Gastroesophageal sphincter (tissue), 3 donors: ENCODE results near the gene MOCOS.

ENCODE experiments used
- EP300 ChIP-seq: sonication (generic); formaldehyde crosslinking; IDR thresholded peaks from one replicate; pipeline ENCODE4 v1.6.1; 2017; ENCODE audit warnings: antibody characterized with exemption, mild to moderate bottlenecking
- POLR2A ChIP-seq, 2 donors: fragments of 450-650 bp; IDR thresholded peaks; one replicate each; pipeline ENCODE4 v1.6.1; 2017; ENCODE audit warnings: antibody characterized with exemption in 2 of 2, mild to moderate bottlenecking in 2 of 2, moderate library complexity in 1 of 2
- TF ChIP-seq, protein P1 (sequence below), 4 experiments: fragments of 200-600 bp in 2 of 4; fragments of 450-650 bp in 2 of 4; sonication (generic) in 1 of 4; IDR thresholded peaks; one replicate each; pipeline ENCODE4 v1.5.1; 2017 to 2019; ENCODE audit warnings: antibody characterized with exemption in 4 of 4, mild to moderate bottlenecking in 2 of 4, moderate library complexity in 2 of 4

DNA sequence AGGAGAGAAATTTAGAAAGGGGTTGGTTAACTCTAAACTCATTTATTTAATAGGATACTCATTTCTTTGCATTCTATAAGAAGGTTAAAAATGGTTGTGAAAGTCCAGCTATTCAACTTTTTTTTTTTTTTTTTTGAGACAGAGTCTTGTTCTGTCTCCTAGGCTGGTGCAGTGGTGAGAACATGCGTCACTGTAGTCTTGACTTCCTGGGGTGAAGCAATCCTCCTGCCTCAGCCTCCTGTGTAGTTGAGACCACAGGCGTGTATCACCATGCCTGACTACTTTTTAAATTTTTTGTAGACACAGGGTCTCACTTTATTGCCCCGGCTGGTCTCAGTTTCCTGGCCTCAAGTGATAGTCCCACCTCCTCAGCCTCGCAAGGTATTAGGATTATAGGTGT, 45.7 kb upstream of the MOCOS start:
- TF ChIP-seq, protein P1, sequence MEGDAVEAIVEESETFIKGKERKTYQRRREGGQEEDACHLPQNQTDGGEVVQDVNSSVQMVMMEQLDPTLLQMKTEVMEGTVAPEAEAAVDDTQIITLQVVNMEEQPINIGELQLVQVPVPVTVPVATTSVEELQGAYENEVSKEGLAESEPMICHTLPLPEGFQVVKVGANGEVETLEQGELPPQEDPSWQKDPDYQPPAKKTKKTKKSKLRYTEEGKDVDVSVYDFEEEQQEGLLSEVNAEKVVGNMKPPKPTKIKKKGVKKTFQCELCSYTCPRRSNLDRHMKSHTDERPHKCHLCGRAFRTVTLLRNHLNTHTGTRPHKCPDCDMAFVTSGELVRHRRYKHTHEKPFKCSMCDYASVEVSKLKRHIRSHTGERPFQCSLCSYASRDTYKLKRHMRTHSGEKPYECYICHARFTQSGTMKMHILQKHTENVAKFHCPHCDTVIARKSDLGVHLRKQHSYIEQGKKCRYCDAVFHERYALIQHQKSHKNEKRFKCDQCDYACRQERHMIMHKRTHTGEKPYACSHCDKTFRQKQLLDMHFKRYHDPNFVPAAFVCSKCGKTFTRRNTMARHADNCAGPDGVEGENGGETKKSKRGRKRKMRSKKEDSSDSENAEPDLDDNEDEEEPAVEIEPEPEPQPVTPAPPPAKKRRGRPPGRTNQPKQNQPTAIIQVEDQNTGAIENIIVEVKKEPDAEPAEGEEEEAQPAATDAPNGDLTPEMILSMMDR (IDR thresholded peaks at IDR 0.05), result no peak
- TF ChIP-seq EP300, result no peak
- TF ChIP-seq POLR2A (IDR thresholded peaks at IDR 0.05), result no peak
